ENCODE measurements around the gene CACNA2D2. TPM values are rescaled to one million over a fixed set of nuclear protein-coding genes. Genes with fewer than 3 reads are reported as not detected.

CACNA2D2 gene
- total and polyA plus RNA-seq, 7 donors = 0.49 to 1.7 (median 1.1) TPM; not detected in 1

- H3K4me3 ChIP-seq = peak overlapping the region in 2 of 4 donors; percentile 14 to 21
- H3K27ac ChIP-seq = no peak overlapping the region
- intact Hi-C loops (cut with DNase I) = no loop called here
- peaks cover 0 to 22% (median 5%) of the 10 kb centered on the region in 3 donors for H3K27me3 ChIP-seq
- peaks cover 0 to 5% (median 0%) of the 10 kb centered on the region in 4 donors for H3K4me1 ChIP-seq
- TF ChIP-seq POLR2AphosphoS5 (IDR thresholded peaks at IDR 0.05) (no peak), EP300 (IDR thresholded peaks at IDR 0.05) (no peak), CTCF (IDR thresholded peaks at IDR 0.05) (no peak)
- no peaks in the 10 kb centered on the region for H3K36me3 ChIP-seq
- H3K9me3 ChIP-seq = no peaks in the 10 kb centered on the region
- 11 to 17% methylated on average over 48 of the region's 48 CpGs for WGBS, 2 donors
- no peak for DNase-seq
Observed at GRCh38 chr3:50530001-50530970, 26.9 kb upstream of the CACNA2D2 start.

DNA sequence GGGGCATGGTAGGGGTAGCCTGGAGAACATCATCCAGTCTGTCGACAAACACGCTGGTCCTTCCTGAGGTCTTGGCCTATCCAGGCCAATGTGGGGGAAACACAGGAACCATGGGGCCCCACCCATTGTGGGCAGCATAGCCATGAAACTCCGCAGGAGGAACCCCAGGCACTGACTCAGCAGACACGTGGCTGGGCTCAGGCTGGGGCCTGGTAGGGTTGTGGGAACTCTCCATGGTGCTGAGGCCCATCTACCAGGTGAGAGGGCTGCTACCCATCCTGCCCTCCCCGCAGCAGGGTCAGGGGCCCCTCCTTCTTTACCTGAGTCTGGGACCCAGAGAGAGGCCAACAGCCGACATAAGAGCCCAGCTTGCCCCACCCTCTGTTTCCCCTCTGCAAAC, 22.6 kb upstream of the CACNA2D2 start:
- DNase-seq = no peak
- TF ChIP-seq POLR2AphosphoS5 (IDR thresholded peaks at IDR 0.05) (no peak), CTCF (IDR thresholded peaks at IDR 0.05) (no peak), EP300 (IDR thresholded peaks at IDR 0.05) (no peak), POLR2A (IDR thresholded peaks at IDR 0.05) (no peak)
- Histone ChIP-seq H3K36me3 (no peaks in the 10 kb centered on the region), H3K4me1 (peaks cover 0 to 5% (median 0%) of the 10 kb centered on the region in 4 donors), H3K27me3 (peaks cover 0 to 22% (median 5%) of the 10 kb centered on the region in 3 donors), H3K9me3 (no peaks in the 10 kb centered on the region), H3K4me3 (no peak overlapping the region), H3K27ac (no peak overlapping the region)
- 19 to 37% methylated on average over 6 of the region's 6 CpGs for WGBS, 2 donors
- intact Hi-C loops (cut with DNase I) = no loop called here

- no peak for DNase-seq
- peaks cover 0 to 15% (median 5%) of the 10 kb centered on the region in 3 donors for H3K27me3 ChIP-seq
- TF ChIP-seq POLR2AphosphoS5 (IDR thresholded peaks at IDR 0.05) (no peak), EP300 (IDR thresholded peaks at IDR 0.05) (no peak), POLR2A (IDR thresholded peaks at IDR 0.05) (no peak), CTCF (IDR thresholded peaks at IDR 0.05) (no peak)
- intact Hi-C loops (cut with DNase I) = no loop called here
- peaks cover 0 to 5% (median 0%) of the 10 kb centered on the region in 4 donors for H3K4me1 ChIP-seq
- H3K36me3 ChIP-seq = no peaks in the 10 kb centered on the region
- H3K9me3 ChIP-seq = no peaks in the 10 kb centered on the region
- H3K27ac ChIP-seq = no peak overlapping the region
- 76% methylated on average over 9 of the region's 9 CpGs for WGBS, 2 donors
- H3K4me3 ChIP-seq = no peak overlapping the region
Observed at GRCh38 chr3:50525191-50525910, 21.9 kb upstream of the CACNA2D2 start.

- DNase-seq = no peak
- peaks cover 0 to 9% (median 5%) of the 10 kb centered on the region in 3 donors for H3K27me3 ChIP-seq
- H3K27ac ChIP-seq = no peak overlapping the region
- H3K36me3 ChIP-seq = no peaks in the 10 kb centered on the region
- H3K4me1 ChIP-seq = no peaks in the 10 kb centered on the region
- intact Hi-C loops (cut with DNase I) = no loop called here
- H3K9me3 ChIP-seq = no peaks in the 10 kb centered on the region
- H3K4me3 ChIP-seq = no peak overlapping the region
- TF ChIP-seq CTCF (IDR thresholded peaks at IDR 0.05) (no peak), EP300 (IDR thresholded peaks at IDR 0.05) (no peak), POLR2A (IDR thresholded peaks at IDR 0.05) (no peak), POLR2AphosphoS5 (IDR thresholded peaks at IDR 0.05) (no peak)
- WGBS, 2 donors = 84 to 85% methylated on average over 5 of the region's 5 CpGs
Observed at GRCh38 chr3:50524746-50525145, 21.3 kb upstream of the CACNA2D2 start.
